HCT116 (cell line): ENCODE data around the gene TMPRSS9. TPM values are rescaled to one million over a fixed set of nuclear protein-coding genes. Genes with fewer than 3 reads are reported as not detected.

ENCODE experiments used
- ATAC-seq: fragments of 200-7000 bp; cut with Tn5 transposase; 2 replicates; pipeline ENCODE4 v1.9.1; 2020; ENCODE audit warnings: mild to moderate bottlenecking, moderate library complexity
- BruUV-seq: library from RNA; stranded (reverse); fragments of 400-500 nt; replicated peaks from 2 replicates; lab custom pipeline; 2021; lab: Mats Ljungman, UMichigan
- CTCF ChIA-PET: fragments of 300-600 bp; sonication (Branson Sonifier 250); formaldehyde crosslinking; loops from one replicate; lab custom pipeline; 2021; ENCODE audit warnings: antibody characterized with exemption; lab: Charles Lee
- POLR2A ChIA-PET: fragments of 300-600, 350-600 bp; sonication (Branson Sonifier 250); formaldehyde crosslinking; loops from one replicate; lab custom pipeline; 2021; ENCODE audit warnings: antibody characterized with exemption; lab: Charles Lee
- RAD21 ChIA-PET, 2 experiments: fragments of 300-600 bp; sonication (Branson Sonifier 250); formaldehyde crosslinking; loops; one replicate each; lab custom pipeline; 2023; ENCODE audit warnings: low total read pairs in 2 of 2; ENCODE audit not compliant: uncharacterized antibody in 2 of 2, unreplicated experiment in 2 of 2, low non-redundant PET in 1 of 2; lab: Charles Lee
- DNase-seq: peaks from one replicate; pipeline ENCODE4 v3.0.0-alpha.2; 2010; ENCODE audit warnings: low read depth, low spot score
- H2AFZ ChIP-seq: fragments of 200-600 bp; shearing (Covaris generic), sonication (generic); 2 replicates; pipeline ENCODE4 v1.6.1; 2017; ENCODE audit warnings: low read depth, mixed run types, mixed read lengths, antibody characterized with exemption, low read length; ENCODE audit not compliant: poor library complexity, severe bottlenecking
- H3K27ac ChIP-seq: 2 replicates; pipeline ENCODE4 v1.5.1; 2012; ENCODE audit warnings: low read depth, low read length
- H3K27me3 ChIP-seq: fragments of 200-600 bp; sonication (generic); 2 replicates; pipeline ENCODE4 v1.6.1; 2016; ENCODE audit warnings: mixed run types, low read length, mixed read lengths; ENCODE audit not compliant: insufficient read depth
- H3K36me3 ChIP-seq, 2 experiments: fragments of 200-500 bp in 1 of 2; fragments of 200-600 bp in 1 of 2; sonication (Bioruptor generic) in 1 of 2; sonication (generic) in 1 of 2; 2 replicates each; pipeline versions ENCODE4 v1.5.1 to v1.6.1; 2014 to 2016; ENCODE audit warnings: low read length in 2 of 2, inconsistent platforms in 1 of 2, mixed read lengths in 1 of 2, mixed run types in 1 of 2; ENCODE audit not compliant: insufficient read depth in 2 of 2, control insufficient read depth in 1 of 2
- H3K4me1 ChIP-seq, 2 experiments: fragments of 200-600 bp in 1 of 2; sonication (generic) in 1 of 2; 2 replicates each; pipeline versions ENCODE4 v1.5.1 to v1.6.1; 2012 to 2017; ENCODE audit warnings: low read length in 2 of 2, inconsistent platforms in 1 of 2, mild to moderate bottlenecking in 1 of 2, mixed read lengths in 1 of 2, mixed run types in 1 of 2, moderate library complexity in 1 of 2; ENCODE audit not compliant: insufficient read depth in 2 of 2, control insufficient read depth in 1 of 2
- H3K4me2 ChIP-seq: fragments of 200-600 bp; sonication (generic); 2 replicates; pipeline ENCODE4 v1.6.1; 2017; ENCODE audit warnings: mixed run types, low read length, mixed read lengths
- H3K4me3 ChIP-seq, 2 experiments: fragments of 200-600 bp in 1 of 2; sonication (generic) in 1 of 2; replicated peaks in 1 of 2; 2 replicates each; pipeline ENCODE4 v1.5.1; 2011 to 2016; ENCODE audit warnings: low read length in 2 of 2, control low read depth in 1 of 2, low read depth in 1 of 2, mild to moderate bottlenecking in 1 of 2, mixed read lengths in 1 of 2, mixed run types in 1 of 2
- H3K79me2 ChIP-seq: fragments of 200-600 bp; sonication (generic); 2 replicates; pipeline ENCODE4 v1.6.1; 2017; ENCODE audit warnings: mild to moderate bottlenecking, mixed run types, low read length, moderate library complexity, mixed read lengths; ENCODE audit not compliant: insufficient read depth
- H3K9ac ChIP-seq: fragments of 200-600 bp; sonication (generic); 2 replicates; pipeline ENCODE4 v1.6.1; 2016; ENCODE audit warnings: low read length, mixed read lengths
- H3K9me2 ChIP-seq: fragments of 200-600 bp; sonication (generic), shearing (Covaris generic); 2 replicates; pipeline ENCODE4 v1.6.1; 2017; ENCODE audit warnings: mixed run types, mild to moderate bottlenecking, moderate library complexity; ENCODE audit not compliant: insufficient read depth
- H3K9me3 ChIP-seq, 2 experiments: fragments of 200-500 bp in 1 of 2; fragments of 200-600 bp in 1 of 2; sonication (Bioruptor generic) in 1 of 2; sonication (generic) in 1 of 2; 2 replicates each; pipeline ENCODE4 v1.6.1; 2014 to 2017; ENCODE audit warnings: low read length in 2 of 2, mixed read lengths in 2 of 2, inconsistent platforms in 1 of 2, low read depth in 1 of 2, mild to moderate bottlenecking in 1 of 2, mixed run types in 1 of 2, moderate library complexity in 1 of 2; ENCODE audit not compliant: control insufficient read depth in 1 of 2, insufficient read depth in 1 of 2
- H4K20me1 ChIP-seq: fragments of 200-600 bp; sonication (generic), shearing (Covaris generic); 2 replicates; pipeline ENCODE4 v1.6.1; 2017; ENCODE audit warnings: mixed run types, mild to moderate bottlenecking, moderate library complexity; ENCODE audit not compliant: insufficient read depth
- ATF3 ChIP-seq: IDR thresholded peaks from 2 replicates; pipeline ENCODE4 v1.6.1; 2012
- EGR1 ChIP-seq: IDR thresholded peaks from 2 replicates; pipeline ENCODE4 v1.6.1; 2012; ENCODE audit warnings: low read depth
- EZH2 ChIP-seq: fragments of 200-600 bp; sonication (generic); IDR thresholded peaks from 2 replicates; pipeline ENCODE4 v1.6.1; 2017; ENCODE audit warnings: antibody characterized with exemption, mixed run types
- EZH2phosphoT487 ChIP-seq: fragments of 200-600 bp; IDR thresholded peaks from 2 replicates; pipeline ENCODE4 v1.6.1; 2018; ENCODE audit warnings: antibody characterized with exemption, borderline replicate concordance
- FOSL1 ChIP-seq: IDR thresholded peaks from 2 replicates; pipeline ENCODE4 v1.6.1; 2012; ENCODE audit warnings: low read depth
- MAX ChIP-seq: IDR thresholded peaks from 2 replicates; pipeline ENCODE4 v1.6.1; 2012
- POLR2A ChIP-seq: IDR thresholded peaks from 2 replicates; pipeline ENCODE4 v1.7.0; 2011; ENCODE audit warnings: borderline replicate concordance; ENCODE audit not compliant: insufficient read depth, insufficient read length; ENCODE audit errors: extremely low read depth
- RAD21 ChIP-seq: IDR thresholded peaks from 2 replicates; pipeline ENCODE4 v1.6.1; 2012; ENCODE audit warnings: low read depth, mild to moderate bottlenecking
- SRF ChIP-seq: IDR thresholded peaks from 2 replicates; pipeline ENCODE4 v1.6.1; 2012; ENCODE audit warnings: low read depth
- TCF7L2 ChIP-seq: IDR thresholded peaks from 2 replicates; pipeline ENCODE4 v1.7.0; 2011; ENCODE audit warnings: borderline replicate concordance, inconsistent platforms; ENCODE audit not compliant: insufficient read depth, insufficient read length; ENCODE audit errors: extremely low read depth
- YY1 ChIP-seq: IDR thresholded peaks from 2 replicates; pipeline ENCODE4 v1.6.1; 2011; ENCODE audit warnings: low read length, low read depth, moderate library complexity, mild to moderate bottlenecking; ENCODE audit not compliant: insufficient replicate concordance; ENCODE audit errors: extremely low read depth
- ZBTB33 ChIP-seq: IDR thresholded peaks from 2 replicates; pipeline ENCODE4 v1.6.1; 2011; ENCODE audit warnings: mild to moderate bottlenecking, low read length, moderate library complexity; ENCODE audit not compliant: insufficient replicate concordance; ENCODE audit errors: extremely low read depth
- intact Hi-C: fragments of 100-400 bp; cut with micrococcal nuclease; formaldehyde crosslinking; loops from 2 replicates; pipeline ENCODE4 v1.10.0; 2022
- total RNA-seq: library from RNA; stranded (reverse); gene quantifications from one replicate; pipeline ENCODE4 v1.2.1, GENCODE V29; 2021; ENCODE audit not compliant: unreplicated experiment

TMPRSS9 gene
- total RNA-seq, 1 experiment from 2014 or later = not detected

- H3K36me3 ChIP-seq = no peaks in the 10 kb centered on the region
- CTCF ChIA-PET = no interaction called here
- no peak overlapping the region for H2AFZ ChIP-seq
- no peak for TF ChIP-seq EGR1
- POLR2A ChIA-PET = no interaction called here
- DNase-seq (no peak), ATAC-seq (no peak)
- H3K27ac ChIP-seq = no peak overlapping the region
- no peaks in the 10 kb centered on the region for H3K9me2 ChIP-seq
- no peak overlapping the region for H3K4me2 ChIP-seq
- H3K79me2 ChIP-seq = peaks cover 18% of the 10 kb centered on the region; the same call in 1 of the 2 replicates
- H3K9me3 ChIP-seq = peaks cover 0 to 8% of the 10 kb centered on the region in 2 experiments; a peak in 1 of 4 replicates
- peaks cover 2% of the 10 kb centered on the region in 2 experiments; a peak in 3 of 4 replicates for H3K4me1 ChIP-seq
- intact Hi-C loops = no loop called here
- H3K9ac ChIP-seq = no peak overlapping the region
- H3K27me3 ChIP-seq = no peaks in the 10 kb centered on the region
- no TSS peak for BruUV-seq
- H3K4me3 ChIP-seq = no peak overlapping the region
- RAD21 ChIA-PET = no interaction called here
- no peaks in the 10 kb centered on the region; the same call in 1 of the 2 replicates for H4K20me1 ChIP-seq
These were observed 19.4 kb upstream of the TMPRSS9 start for GRCh38 chr19:2340496-2341243.

- BruUV-seq = no TSS peak
- ChIA-PET POLR2A (no interaction called here), CTCF (no interaction called here), RAD21 (no interaction called here)
- H3K36me3 ChIP-seq = no peaks in the 10 kb centered on the region
- H3K9me3 ChIP-seq = peaks cover 0 to 2% of the 10 kb centered on the region in 2 experiments; a peak in 1 of 4 replicates
- peaks cover 5 to 8% of the 10 kb centered on the region in 2 experiments; a peak in 3 of 4 replicates for H3K4me1 ChIP-seq
- no peaks in the 10 kb centered on the region for H4K20me1 ChIP-seq
- ATAC-seq = no peak
- H3K27ac ChIP-seq = no peak overlapping the region
- H3K9me2 ChIP-seq = no peaks in the 10 kb centered on the region
- H3K4me3 ChIP-seq = no peak overlapping the region
- H3K27me3 ChIP-seq = no peaks in the 10 kb centered on the region
- H3K4me2 ChIP-seq = no peak overlapping the region
- H3K79me2 ChIP-seq = peaks cover 12% of the 10 kb centered on the region; the same call in 1 of the 2 replicates
- DNase-seq = no peak
- H3K9ac ChIP-seq = no peak overlapping the region
- no peak overlapping the region for H2AFZ ChIP-seq
- intact Hi-C loops = no loop called here
- TF ChIP-seq EZH2phosphoT487 = no peak
- no peak for TF ChIP-seq ZBTB33
- TF ChIP-seq ATF3 = no peak
- no peak for TF ChIP-seq YY1
- no peak for TF ChIP-seq MAX
- TF ChIP-seq TCF7L2 = no peak
- TF ChIP-seq FOSL1 = no peak
- TF ChIP-seq SRF = no peak
- no peak for TF ChIP-seq EGR1
- no peak for TF ChIP-seq POLR2A
- TF ChIP-seq RAD21 = no peak
- TF ChIP-seq EZH2 = no peak
These were observed 18.8 kb upstream of the TMPRSS9 start for GRCh38 chr19:2341244-2341751.
